Measurements from ENCODE around the gene CPNE1. TPM values are rescaled to one million over a fixed set of nuclear protein-coding genes. Genes with fewer than 3 reads are reported as not detected.

The CPNE1 gene
- total and polyA plus RNA-seq, 2 experiments from 2014 or later = 166 to 172 TPM

GRCh38 chr20:35599776-35600120 lies 65.0 kb downstream of the CPNE1 start:
- in situ Hi-C loops (cut with MboI) = no loop called here
- Histone ChIP-seq H3K9me2 (ENCODE audit: insufficient read depth) (no peaks in the 10 kb centered on the region), H3K4me3 (no peak overlapping the region), H3K27ac (no peak overlapping the region), H3K9me3 (ENCODE audit: low read depth) (no peaks in the 10 kb centered on the region), H3K79me2 (ENCODE audit: insufficient read depth) (no peaks in the 10 kb centered on the region), H2AFZ (no peak overlapping the region), H3K27me3 (replicated peaks; ENCODE audit: insufficient read depth) (peaks cover 6% of the 10 kb centered on the region), H3K4me2 (ENCODE audit: unreplicated experiment) (no peak overlapping the region), H3K4me1 (ENCODE audit: insufficient read depth) (peaks cover 5% of the 10 kb centered on the region; the same call in 1 of the 2 replicates), H3K9ac (no peak overlapping the region), H3F3A (ENCODE audit: insufficient read depth) (no peaks in the 10 kb centered on the region), H4K20me1 (ENCODE audit: insufficient read depth) (no peaks in the 10 kb centered on the region), H3K36me3 (ENCODE audit: low read depth) (no peaks in the 10 kb centered on the region)
- DNase-seq = no peak
- WGBS, 2 experiments (ENCODE audit: low coverage in 1 of 2, low lambda C conversion rate in 2 of 2, missing lambda C conversion rate in 2 of 2) = 83 to 92% methylated on average over 5 to 9 of the region's 9 CpGs
- no peak for TF ChIP-seq EZH2phosphoT487 (IDR thresholded peaks at IDR 0.05; ENCODE audit: insufficient read depth, low read depth)
- TF ChIP-seq EZH2 (IDR thresholded peaks at IDR 0.05; ENCODE audit: insufficient read depth, poor library complexity, severe bottlenecking) = no peak

- no peaks in the 10 kb centered on the region for H3F3A ChIP-seq (ENCODE audit: insufficient read depth)
- no peaks in the 10 kb centered on the region for H3K79me2 ChIP-seq (ENCODE audit: insufficient read depth)
- WGBS, 2 experiments (ENCODE audit: low coverage in 1 of 2, low lambda C conversion rate in 2 of 2, missing lambda C conversion rate in 2 of 2) = 79 to 80% methylated on average over 19 to 22 of the region's 22 CpGs
- H3K4me1 ChIP-seq (ENCODE audit: insufficient read depth) = peaks cover 5% of the 10 kb centered on the region; the same call in 1 of the 2 replicates
- no peaks in the 10 kb centered on the region for H3K9me3 ChIP-seq (ENCODE audit: low read depth)
- no peaks in the 10 kb centered on the region for H3K9me2 ChIP-seq (ENCODE audit: insufficient read depth)
- H3K4me3 ChIP-seq = no peak overlapping the region
- H3K36me3 ChIP-seq (ENCODE audit: low read depth) = no peaks in the 10 kb centered on the region
- H2AFZ ChIP-seq = no peak overlapping the region
- no peak for TF ChIP-seq EZH2phosphoT487 (IDR thresholded peaks at IDR 0.05; ENCODE audit: insufficient read depth, low read depth)
- TF ChIP-seq EZH2 (IDR thresholded peaks at IDR 0.05; ENCODE audit: insufficient read depth, poor library complexity, severe bottlenecking) = no peak
- in situ Hi-C loops (cut with MboI) = no loop called here
- no peak overlapping the region for H3K4me2 ChIP-seq (ENCODE audit: unreplicated experiment)
- H4K20me1 ChIP-seq (ENCODE audit: insufficient read depth) = no peaks in the 10 kb centered on the region
- DNase-seq = no peak
- no peak overlapping the region for H3K9ac ChIP-seq
- H3K27ac ChIP-seq = no peak overlapping the region
- H3K27me3 ChIP-seq (replicated peaks; ENCODE audit: insufficient read depth) = peaks cover 6% of the 10 kb centered on the region
Measured at GRCh38 chr20:35598899-35599775, 65.6 kb downstream of the CPNE1 start.

GRCh38 chr20:35598476-35598875 lies 66.2 kb downstream of the CPNE1 start:
- in situ Hi-C loops (cut with MboI) = no loop called here
- no peak for DNase-seq
- Histone ChIP-seq H3K36me3 (ENCODE audit: low read depth) (no peaks in the 10 kb centered on the region), H3K27ac (no peak overlapping the region), H2AFZ (no peak overlapping the region), H3K27me3 (replicated peaks; ENCODE audit: insufficient read depth) (peaks cover 6% of the 10 kb centered on the region), H3F3A (ENCODE audit: insufficient read depth) (no peaks in the 10 kb centered on the region), H3K9ac (no peak overlapping the region), H3K4me3 (no peak overlapping the region), H3K9me2 (ENCODE audit: insufficient read depth) (no peaks in the 10 kb centered on the region), H3K4me2 (ENCODE audit: unreplicated experiment) (no peak overlapping the region), H3K9me3 (ENCODE audit: low read depth) (no peaks in the 10 kb centered on the region), H3K4me1 (ENCODE audit: insufficient read depth) (peaks cover 5% of the 10 kb centered on the region; the same call in 1 of the 2 replicates), H4K20me1 (ENCODE audit: insufficient read depth) (no peaks in the 10 kb centered on the region), H3K79me2 (ENCODE audit: insufficient read depth) (no peaks in the 10 kb centered on the region)
- 48 to 58% methylated on average over 7 of the region's 7 CpGs for WGBS, 2 experiments (ENCODE audit: low coverage in 1 of 2, low lambda C conversion rate in 2 of 2, missing lambda C conversion rate in 2 of 2)
- TF ChIP-seq EZH2phosphoT487 (IDR thresholded peaks at IDR 0.05; ENCODE audit: insufficient read depth, low read depth) (no peak), EZH2 (IDR thresholded peaks at IDR 0.05; ENCODE audit: insufficient read depth, poor library complexity, severe bottlenecking) (no peak)

GRCh38 chr20:35597186-35597585 lies 67.5 kb downstream of the CPNE1 start:
- no peak overlapping the region for H3K4me2 ChIP-seq (ENCODE audit: unreplicated experiment)
- no peaks in the 10 kb centered on the region for H3K79me2 ChIP-seq (ENCODE audit: insufficient read depth)
- H3K9me2 ChIP-seq (ENCODE audit: insufficient read depth) = no peaks in the 10 kb centered on the region
- no peak overlapping the region for H3K27ac ChIP-seq
- no peaks in the 10 kb centered on the region for H3F3A ChIP-seq (ENCODE audit: insufficient read depth)
- H3K9me3 ChIP-seq (ENCODE audit: low read depth) = no peaks in the 10 kb centered on the region
- H4K20me1 ChIP-seq (ENCODE audit: insufficient read depth) = no peaks in the 10 kb centered on the region
- DNase-seq = no peak
- H3K4me1 ChIP-seq (ENCODE audit: insufficient read depth) = peaks cover 5% of the 10 kb centered on the region; the same call in 1 of the 2 replicates
- H3K9ac ChIP-seq = no peak overlapping the region
- in situ Hi-C loops (cut with MboI) = no loop called here
- H3K36me3 ChIP-seq (ENCODE audit: low read depth) = no peaks in the 10 kb centered on the region
- H3K27me3 ChIP-seq (replicated peaks; ENCODE audit: insufficient read depth) = peaks cover 6% of the 10 kb centered on the region
- TF ChIP-seq EZH2phosphoT487 (IDR thresholded peaks at IDR 0.05; ENCODE audit: insufficient read depth, low read depth) = no peak
- TF ChIP-seq EZH2 (IDR thresholded peaks at IDR 0.05; ENCODE audit: insufficient read depth, poor library complexity, severe bottlenecking) = no peak
- WGBS, 2 experiments (ENCODE audit: low coverage in 1 of 2, low lambda C conversion rate in 2 of 2, missing lambda C conversion rate in 2 of 2) = 87 to 88% methylated on average over 2 of the region's 2 CpGs
- no peak overlapping the region for H3K4me3 ChIP-seq
- H2AFZ ChIP-seq = no peak overlapping the region
